GM12878 (cell line): ENCODE measurements around the gene LTB4R2. TPM values are rescaled to one million over a fixed set of nuclear protein-coding genes. Genes with fewer than 3 reads are reported as not detected.

Experiments
- ATAC-seq: fragments of 200-7000 bp; cut with Tn5 transposase; 3 replicates; pipeline ENCODE4 v1.9.1; 2020; ENCODE audit warnings: mild to moderate bottlenecking, moderate library complexity
- BruUV-seq: library from RNA; stranded (reverse); fragments of 400-500 nt; replicated peaks from 2 replicates; lab custom pipeline; 2021; lab: Mats Ljungman, UMichigan
- CTCF ChIA-PET: fragments of 300-600 bp; sonication (Branson Sonifier 250); formaldehyde crosslinking; extraction: SDS; loops from one replicate; lab custom pipeline; 2021; ENCODE audit warnings: inconsistent platforms; lab: Yijun Ruan, JAX
- POLR2A ChIA-PET: fragments of 350-600 bp; formaldehyde crosslinking; extraction: SDS; loops from one replicate; lab custom pipeline; 2021; ENCODE audit warnings: inconsistent platforms; lab: Charles Lee
- RAD21 ChIA-PET: fragments of 300-600 bp; sonication (Branson Sonifier 250); formaldehyde crosslinking; loops from one replicate; lab custom pipeline; 2023; ENCODE audit warnings: antibody characterized with exemption; ENCODE audit not compliant: unreplicated experiment; lab: Charles Lee
- SMC1A ChIA-PET: fragments of 300-600 bp; sonication (Branson Sonifier 250); formaldehyde crosslinking; loops from one replicate; lab custom pipeline; 2023; ENCODE audit not compliant: unreplicated experiment, uncharacterized antibody; lab: Charles Lee
- DNase-seq: peaks from one replicate; pipeline ENCODE4 v3.0.0-alpha.2; 2011; ENCODE audit warnings: low read depth, low spot score
- FAIRE-seq: peaks from 3 replicates; lab custom pipeline; 2011; peaks lifted over from hg19 to GRCh38; lab: Jason Lieb, UNC
- H2AFZ ChIP-seq: 2 replicates; pipeline ENCODE4 v1.6.0; 2011; ENCODE audit warnings: low read depth, low read length, control low read depth; ENCODE audit not compliant: control insufficient read depth
- H3K27ac ChIP-seq: 2 replicates; pipeline ENCODE4 v1.5.1; 2011; ENCODE audit warnings: control low read depth; ENCODE audit not compliant: control insufficient read depth, insufficient read depth
- H3K27me3 ChIP-seq, 2 experiments: replicated peaks in 1 of 2; 2 replicates each; pipeline versions ENCODE4 v1.6.0 to v1.6.1; 2011; ENCODE audit warnings: low read length in 1 of 2; ENCODE audit not compliant: control insufficient read depth in 2 of 2, insufficient read depth in 2 of 2
- H3K36me3 ChIP-seq, 2 experiments: 2 replicates each; pipeline ENCODE4 v1.5.1; 2011; ENCODE audit warnings: low read length in 1 of 2; ENCODE audit not compliant: control insufficient read depth in 2 of 2, insufficient read depth in 2 of 2
- H3K4me1 ChIP-seq: 2 replicates; pipeline ENCODE4 v1.6.1; 2011; ENCODE audit warnings: mild to moderate bottlenecking, low read length, moderate library complexity, mixed read lengths; ENCODE audit not compliant: control insufficient read depth, insufficient read depth
- H3K4me2 ChIP-seq: 2 replicates; pipeline ENCODE4 v1.6.0; 2011; ENCODE audit warnings: control low read depth; ENCODE audit not compliant: control insufficient read depth, insufficient read depth
- H3K4me3 ChIP-seq: fragments of 200-600 bp; sonication (generic); 2 replicates; pipeline ENCODE4 v1.5.1; 2016
- H3K79me2 ChIP-seq: 2 replicates; pipeline ENCODE4 v1.6.0; 2011; ENCODE audit warnings: low read length; ENCODE audit not compliant: control insufficient read depth, insufficient read depth
- H3K9ac ChIP-seq: 2 replicates; pipeline ENCODE4 v1.8.0; 2011; ENCODE audit warnings: low read length, control low read depth, mixed read lengths; ENCODE audit not compliant: control insufficient read depth, insufficient read depth
- H3K9me3 ChIP-seq: replicated peaks from 3 replicates; pipeline ENCODE4 v1.5.1; 2011; ENCODE audit warnings: mild to moderate bottlenecking, low read length; ENCODE audit not compliant: control insufficient read depth, insufficient read depth
- H4K20me1 ChIP-seq: 2 replicates; pipeline ENCODE4 v1.6.0; 2011; ENCODE audit not compliant: control insufficient read depth, insufficient read depth
- BCL3 ChIP-seq: IDR thresholded peaks from 2 replicates; pipeline ENCODE4 v1.6.1; 2011; ENCODE audit warnings: borderline replicate concordance, low read depth, mild to moderate bottlenecking, moderate library complexity, low read length; ENCODE audit not compliant: insufficient read depth, poor library complexity, severe bottlenecking
- BMI1 ChIP-seq: fragments of 450-650 bp; IDR thresholded peaks from 2 replicates; pipeline ENCODE4 v1.6.1; 2016; ENCODE audit warnings: mild to moderate bottlenecking, moderate library complexity, borderline replicate concordance
- DPF2 ChIP-seq: fragments of 450-650 bp; IDR thresholded peaks from 2 replicates; pipeline ENCODE4 v1.6.1; 2017; ENCODE audit warnings: mild to moderate bottlenecking
- JUNB ChIP-seq: IDR thresholded peaks from 2 replicates; pipeline ENCODE4 v1.6.1; 2016; ENCODE audit warnings: antibody characterized with exemption, mild to moderate bottlenecking
- KLF5 ChIP-seq: fragments of 450-650 bp; IDR thresholded peaks from 2 replicates; pipeline ENCODE4 v1.6.1; 2014; ENCODE audit warnings: mild to moderate bottlenecking; ENCODE audit not compliant: partially characterized antibody
- MAX ChIP-seq: IDR thresholded peaks from 2 replicates; pipeline ENCODE4 v1.6.1; 2012; ENCODE audit warnings: low read depth, low read length, improper control_type of control experiment
- MLLT1 ChIP-seq: fragments of 450-650 bp; IDR thresholded peaks from 2 replicates; pipeline ENCODE4 v1.6.1; 2016; ENCODE audit warnings: mild to moderate bottlenecking
- NFIC ChIP-seq: IDR thresholded peaks from 2 replicates; pipeline ENCODE4 v1.6.1; 2012; ENCODE audit warnings: low read depth, mild to moderate bottlenecking, inconsistent platforms, low read length, moderate library complexity
- NR2C1 ChIP-seq: fragments of 450-650 bp; IDR thresholded peaks from 2 replicates; pipeline ENCODE4 v1.6.1; 2017; ENCODE audit warnings: antibody characterized with exemption, mild to moderate bottlenecking, moderate library complexity
- SIN3A ChIP-seq: IDR thresholded peaks from 2 replicates; pipeline ENCODE4 v1.6.1; 2012; ENCODE audit warnings: low read depth, low read length, improper control_type of control experiment
- SREBF1 ChIP-seq: IDR thresholded peaks from 2 replicates; pipeline ENCODE4 v1.6.1; 2012; ENCODE audit warnings: mild to moderate bottlenecking, low read length
- SUPT20H ChIP-seq: IDR thresholded peaks from 2 replicates; pipeline ENCODE4 v1.6.1; 2011; ENCODE audit warnings: low read depth, mild to moderate bottlenecking, low read length, moderate library complexity, borderline replicate concordance; ENCODE audit not compliant: control insufficient read depth
- TCF7 ChIP-seq: IDR thresholded peaks from 2 replicates; pipeline ENCODE4 v1.6.1; 2014; ENCODE audit warnings: antibody characterized with exemption, borderline replicate concordance
- WRNIP1 ChIP-seq: IDR thresholded peaks from 2 replicates; pipeline ENCODE4 v1.6.1; 2011; ENCODE audit warnings: low read depth, low read length, improper control_type of control experiment, borderline replicate concordance
- WGBS: methylation state at CpG from one replicate; pipeline ENCODE4 v1.1.6; 2016; ENCODE audit warnings: low lambda C conversion rate; ENCODE audit not compliant: insufficient replicate concordance, insufficient coverage; ENCODE audit errors: missing lambda C conversion rate; 5-methylcytosine and 5-hydroxymethylcytosine counted together
- in situ Hi-C: fragments of 300-500 bp; cut with MboI; formaldehyde crosslinking; loops from 9 replicates; pipeline ENCODE4 v1.14.3; 2018; ENCODE audit warnings: mixed read lengths
- intact Hi-C: fragments of 100-400 bp; cut with micrococcal nuclease; formaldehyde crosslinking; loops from one replicate; pipeline ENCODE4 v1.14.2; 2022; ENCODE audit not compliant: unreplicated experiment
- polyA plus RNA-seq, 11 experiments: library from polyadenylated mRNA; depleted of rRNA in 4 of 11; unstranded in 6 of 11; stranded (reverse) in 5 of 11; fragments of >200 nt; fragmentation: Nextera tagmentation in 4 of 11; fragmentation: Illumina TruSeq in 1 of 11; extraction: Ambion mirVana in 4 of 11; extraction: Trizol in 1 of 11; gene quantifications; 1 replicate in 1 of 11; 2 replicates in 10 of 11; pipeline versions ENCODE4 v1.2.1 to v1.2.3, GENCODE V29; 2011 to 2016; ENCODE audit warnings: inconsistent platforms in 2 of 11, missing spikeins in 2 of 11, low read depth in 1 of 11
- total RNA-seq, 4 experiments: library from RNA; depleted of rRNA in 3 of 4; stranded (reverse); fragments of >200 nt in 3 of 4; fragmentation: Illumina TruSeq in 1 of 4; extraction: Trizol in 1 of 4; gene quantifications; 2 replicates each; pipeline versions ENCODE4 v1.2.1 to v1.2.3, GENCODE V29; 2013 to 2021
- TF ChIP-seq, protein P1 (sequence below): IDR thresholded peaks from 2 replicates; pipeline ENCODE4 v1.6.1; 2012; ENCODE audit warnings: low read length, inconsistent platforms
- TF ChIP-seq, protein P2 (sequence below): fragments of 450-650 bp; formaldehyde crosslinking; IDR thresholded peaks from 2 replicates; pipeline ENCODE4 v1.5.0; 2022; ENCODE audit warnings: mild to moderate bottlenecking, missing genetic modification characterization

The LTB4R2 gene
- total and polyA plus RNA-seq, 10 of the 15 experiments (the other 5 are each of a cell fraction or from before 2014, with no cell fraction given) = 0.06 to 16.0 (median 2.6) TPM

DNA sequence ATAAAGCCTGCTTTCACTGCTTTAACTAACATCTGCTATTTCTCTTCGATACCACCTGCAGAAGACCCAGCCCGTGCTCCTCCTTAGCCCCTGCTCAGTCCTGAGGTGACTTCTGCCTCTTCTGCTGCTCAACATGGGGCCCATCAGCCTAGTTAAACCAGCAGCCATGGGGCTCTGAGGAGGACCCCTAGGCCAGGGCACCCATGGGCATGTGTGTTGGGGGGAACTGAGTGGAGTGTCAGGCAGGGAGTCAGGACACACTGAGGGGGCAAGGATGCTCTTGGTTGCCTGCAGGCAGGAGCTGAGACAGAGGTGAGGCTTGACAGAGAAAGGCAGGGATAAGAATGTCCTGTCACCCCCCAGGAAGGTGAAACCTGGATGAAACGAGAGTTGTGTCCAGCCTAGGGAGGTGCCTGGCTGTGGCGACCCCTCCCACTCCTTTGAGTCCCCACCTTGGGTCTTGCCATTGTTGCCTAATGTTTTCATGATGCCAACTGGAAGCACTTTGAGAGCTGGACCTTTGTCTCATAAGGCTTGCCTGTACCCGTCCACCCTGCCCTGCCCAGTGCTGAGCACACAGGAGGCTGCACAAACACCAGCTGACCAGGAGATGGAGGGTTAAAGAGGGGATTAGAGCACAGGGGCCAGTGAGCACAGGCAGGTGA lies 26.0 kb upstream of the LTB4R2 start:
- in situ Hi-C loops = no loop called here
- ChIA-PET POLR2A (interaction anchor here (1.6 to 2.4 kb wide), 2 partner anchors 9 to 10 kb away, joined by 3 to 12 read pairs; no protein-coding TSS in a partner anchor), RAD21 (interaction anchor here (1.5 kb wide), 1 partner anchor 41 kb away, joined by 4 read pairs; the partner anchor contains the start of gene TINF2), CTCF (interaction anchor here (1.2 to 17.1 kb wide), 4 partner anchors 11 to 148 kb away, joined by 3 to 269 read pairs (median 135); partner anchors contain the start of genes CIDEB, DHRS1, NOP9 and TINF2), SMC1A (interaction anchor here (1.1 to 11.8 kb wide), 4 partner anchors 10 to 40 kb away, joined by 3 to 115 read pairs (median 4); partner anchors contain the start of genes DHRS1 and NOP9)
- H3K79me2 ChIP-seq = no peaks in the 10 kb centered on the region; the same call in 1 of the 2 replicates
- no peaks in the 10 kb centered on the region for H3K36me3 ChIP-seq
- peaks cover 14% of the 10 kb centered on the region for H3K4me1 ChIP-seq
- ATAC-seq (no peak), DNase-seq (no peak), FAIRE-seq (no peak)
- H3K9me3 ChIP-seq = no peaks in the 10 kb centered on the region
- intact Hi-C loops = no loop called here
- no peak overlapping the region for H3K9ac ChIP-seq
- H3K27me3 ChIP-seq = no peaks in the 10 kb centered on the region
- H2AFZ ChIP-seq = no peak overlapping the region
- H4K20me1 ChIP-seq = no peaks in the 10 kb centered on the region
- BruUV-seq = no TSS peak
- H3K4me3 ChIP-seq = no peak overlapping the region
- no peak overlapping the region for H3K27ac ChIP-seq
- no peak overlapping the region for H3K4me2 ChIP-seq
- WGBS = 80% methylated on average over 5 of the region's 5 CpGs
- TF ChIP-seq, protein P1, sequence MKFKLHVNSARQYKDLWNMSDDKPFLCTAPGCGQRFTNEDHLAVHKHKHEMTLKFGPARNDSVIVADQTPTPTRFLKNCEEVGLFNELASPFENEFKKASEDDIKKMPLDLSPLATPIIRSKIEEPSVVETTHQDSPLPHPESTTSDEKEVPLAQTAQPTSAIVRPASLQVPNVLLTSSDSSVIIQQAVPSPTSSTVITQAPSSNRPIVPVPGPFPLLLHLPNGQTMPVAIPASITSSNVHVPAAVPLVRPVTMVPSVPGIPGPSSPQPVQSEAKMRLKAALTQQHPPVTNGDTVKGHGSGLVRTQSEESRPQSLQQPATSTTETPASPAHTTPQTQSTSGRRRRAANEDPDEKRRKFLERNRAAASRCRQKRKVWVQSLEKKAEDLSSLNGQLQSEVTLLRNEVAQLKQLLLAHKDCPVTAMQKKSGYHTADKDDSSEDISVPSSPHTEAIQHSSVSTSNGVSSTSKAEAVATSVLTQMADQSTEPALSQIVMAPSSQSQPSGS = no peak
- TF ChIP-seq KLF5 = no peak
- no peak for TF ChIP-seq MAX
- TF ChIP-seq, protein P2, sequence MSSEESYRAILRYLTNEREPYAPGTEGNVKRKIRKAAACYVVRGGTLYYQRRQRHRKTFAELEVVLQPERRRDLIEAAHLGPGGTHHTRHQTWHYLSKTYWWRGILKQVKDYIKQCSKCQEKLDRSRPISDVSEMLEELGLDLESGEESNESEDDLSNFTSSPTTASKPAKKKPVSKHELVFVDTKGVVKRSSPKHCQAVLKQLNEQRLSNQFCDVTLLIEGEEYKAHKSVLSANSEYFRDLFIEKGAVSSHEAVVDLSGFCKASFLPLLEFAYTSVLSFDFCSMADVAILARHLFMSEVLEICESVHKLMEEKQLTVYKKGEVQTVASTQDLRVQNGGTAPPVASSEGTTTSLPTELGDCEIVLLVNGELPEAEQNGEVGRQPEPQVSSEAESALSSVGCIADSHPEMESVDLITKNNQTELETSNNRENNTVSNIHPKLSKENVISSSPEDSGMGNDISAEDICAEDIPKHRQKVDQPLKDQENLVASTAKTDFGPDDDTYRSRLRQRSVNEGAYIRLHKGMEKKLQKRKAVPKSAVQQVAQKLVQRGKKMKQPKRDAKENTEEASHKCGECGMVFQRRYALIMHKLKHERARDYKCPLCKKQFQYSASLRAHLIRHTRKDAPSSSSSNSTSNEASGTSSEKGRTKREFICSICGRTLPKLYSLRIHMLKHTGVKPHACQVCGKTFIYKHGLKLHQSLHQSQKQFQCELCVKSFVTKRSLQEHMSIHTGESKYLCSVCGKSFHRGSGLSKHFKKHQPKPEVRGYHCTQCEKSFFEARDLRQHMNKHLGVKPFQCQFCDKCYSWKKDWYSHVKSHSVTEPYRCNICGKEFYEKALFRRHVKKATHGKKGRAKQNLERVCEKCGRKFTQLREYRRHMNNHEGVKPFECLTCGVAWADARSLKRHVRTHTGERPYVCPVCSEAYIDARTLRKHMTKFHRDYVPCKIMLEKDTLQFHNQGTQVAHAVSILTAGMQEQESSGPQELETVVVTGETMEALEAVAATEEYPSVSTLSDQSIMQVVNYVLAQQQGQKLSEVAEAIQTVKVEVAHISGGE (CRISPR knock-in tag) = no peak
- TF ChIP-seq SREBF1 = no peak
- no peak for TF ChIP-seq NR2C1
- TF ChIP-seq NFIC = no peak
- no peak for TF ChIP-seq SUPT20H
- no peak for TF ChIP-seq TCF7
- no peak for TF ChIP-seq BMI1
- no peak for TF ChIP-seq BCL3
- no peak for TF ChIP-seq MLLT1
- no peak for TF ChIP-seq SIN3A
- TF ChIP-seq DPF2 = no peak
- TF ChIP-seq WRNIP1 = no peak
- no peak for TF ChIP-seq JUNB
